Endometrial microvascular endothelial cells (primary cell): ENCODE results near the gene RAB11FIP4. TPM values are rescaled to one million over a fixed set of nuclear protein-coding genes. Genes with fewer than 3 reads are reported as not detected.

Experiments used
- in situ Hi-C: cut with HindIII; loops from 2 replicates; pipeline ENCODE4 v1.10.0; 2017; ENCODE audit warnings: low sequenced_read_pairs, low pct_unique_long_range_greater_than_20kb; ENCODE audit errors: inconsistent ontology term
- total RNA-seq: library from RNA; depleted of rRNA; stranded (reverse); fragments of >200 nt; gene quantifications from one replicate; pipeline ENCODE4 v1.2.3, GENCODE V29; 2015; ENCODE audit errors: inconsistent ontology term

Gene RAB11FIP4
- total RNA-seq, 1 donor from 2014 or later, result not detected

DNA sequence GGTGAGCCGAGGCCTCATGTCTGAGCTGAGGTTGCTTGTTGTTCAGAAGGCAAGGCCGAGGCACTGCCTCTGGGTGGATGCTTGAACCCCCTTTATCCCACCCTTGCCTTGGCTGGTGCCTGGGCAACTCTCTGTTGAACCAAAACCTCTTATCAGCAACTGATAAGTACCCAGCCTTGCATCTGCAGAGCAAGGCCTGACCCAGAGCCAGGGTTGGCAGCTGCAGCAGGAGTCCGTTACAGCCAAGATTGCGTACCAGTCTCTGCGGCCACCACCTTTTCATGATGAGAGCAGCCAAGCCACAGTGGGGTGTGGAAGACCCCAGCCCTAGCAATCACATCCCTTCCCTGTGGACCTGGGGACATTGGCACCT lies 118.3 kb downstream of the RAB11FIP4 start:
- in situ Hi-C loops, result no loop called here

DNA sequence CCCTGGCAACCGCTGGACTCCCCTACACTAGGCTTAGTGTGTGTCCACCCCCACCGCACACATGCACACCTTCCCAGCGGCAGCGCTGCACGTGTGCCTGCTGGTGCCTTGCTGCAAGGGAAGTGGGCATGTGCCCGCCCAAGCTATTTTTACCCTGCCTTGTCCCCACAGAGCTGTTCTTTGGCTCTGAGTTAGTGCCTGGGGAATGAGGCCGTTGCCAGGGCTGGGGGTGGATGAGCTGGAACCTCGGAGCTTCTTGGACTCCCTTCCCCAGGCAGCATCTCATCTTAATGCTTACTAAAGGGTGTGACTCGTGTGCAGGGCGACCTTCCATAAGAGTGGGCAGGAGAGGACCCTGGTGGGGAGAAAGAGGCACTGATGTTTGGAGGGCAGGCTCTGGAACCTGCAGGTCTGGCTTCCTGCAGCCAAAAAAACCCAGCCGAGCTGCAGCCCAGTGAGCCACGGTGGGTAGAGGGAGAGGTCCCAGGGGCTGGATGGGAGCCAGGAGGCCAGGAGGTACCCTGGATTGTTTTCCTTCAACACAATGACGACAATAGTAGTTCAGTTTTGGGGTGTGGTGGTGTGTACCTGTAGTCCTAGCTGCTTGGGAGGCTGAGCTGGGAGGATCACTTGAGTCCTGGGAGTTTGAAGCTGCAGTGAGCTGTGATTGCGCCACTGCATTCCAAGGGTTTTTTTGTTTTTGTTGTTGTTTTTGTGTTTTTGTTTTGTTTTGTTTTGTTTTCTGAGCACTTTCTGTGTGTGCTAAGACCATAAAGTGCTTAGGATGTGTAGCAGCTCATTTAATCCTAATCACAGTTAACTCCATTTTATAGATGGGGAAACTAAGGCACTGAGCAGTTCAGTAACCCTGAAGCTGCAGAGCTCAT lies 119.1 kb downstream of the RAB11FIP4 start:
- in situ Hi-C loops, result no loop called here

DNA sequence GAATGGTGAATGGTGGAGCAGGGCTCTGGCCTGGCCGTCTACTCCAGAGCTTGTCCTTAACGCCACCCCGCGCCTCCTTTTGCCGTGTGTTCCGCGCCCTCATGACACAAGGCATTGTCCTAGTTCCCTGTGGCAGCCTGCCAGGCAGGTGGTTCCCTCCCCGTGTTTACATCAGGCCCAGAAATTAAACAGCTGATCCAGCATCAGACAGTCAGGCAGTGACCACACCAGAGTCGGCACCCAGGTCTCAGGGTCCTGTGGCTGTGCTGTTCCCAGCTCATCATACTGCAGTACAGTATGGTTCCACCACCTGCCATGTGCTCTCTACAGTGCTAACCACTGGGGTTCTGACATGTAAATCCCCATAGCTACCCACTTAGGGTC lies 119.7 kb downstream of the RAB11FIP4 start:
- in situ Hi-C loops, result no loop called here

DNA sequence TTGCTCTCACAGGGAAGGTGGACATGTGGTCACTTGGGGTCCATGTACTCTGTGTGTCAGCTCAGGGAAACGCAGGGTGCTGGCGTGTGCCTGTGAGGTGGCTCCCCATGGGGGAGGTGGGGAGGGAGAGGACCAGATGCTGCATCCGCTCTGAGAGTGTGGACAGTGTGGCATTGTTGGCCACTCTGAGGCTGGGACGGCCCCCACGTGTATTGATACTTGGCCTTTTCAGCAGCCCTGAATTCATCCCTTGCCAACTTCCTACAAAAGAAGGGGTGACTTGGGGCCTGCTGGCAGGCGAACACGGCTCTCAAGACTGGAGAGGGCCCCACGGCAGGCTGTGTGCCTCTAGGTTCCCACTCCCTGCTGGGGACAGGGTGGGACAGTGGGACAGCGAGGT lies 120.1 kb downstream of the RAB11FIP4 start:
- in situ Hi-C loops, result no loop called here

DNA sequence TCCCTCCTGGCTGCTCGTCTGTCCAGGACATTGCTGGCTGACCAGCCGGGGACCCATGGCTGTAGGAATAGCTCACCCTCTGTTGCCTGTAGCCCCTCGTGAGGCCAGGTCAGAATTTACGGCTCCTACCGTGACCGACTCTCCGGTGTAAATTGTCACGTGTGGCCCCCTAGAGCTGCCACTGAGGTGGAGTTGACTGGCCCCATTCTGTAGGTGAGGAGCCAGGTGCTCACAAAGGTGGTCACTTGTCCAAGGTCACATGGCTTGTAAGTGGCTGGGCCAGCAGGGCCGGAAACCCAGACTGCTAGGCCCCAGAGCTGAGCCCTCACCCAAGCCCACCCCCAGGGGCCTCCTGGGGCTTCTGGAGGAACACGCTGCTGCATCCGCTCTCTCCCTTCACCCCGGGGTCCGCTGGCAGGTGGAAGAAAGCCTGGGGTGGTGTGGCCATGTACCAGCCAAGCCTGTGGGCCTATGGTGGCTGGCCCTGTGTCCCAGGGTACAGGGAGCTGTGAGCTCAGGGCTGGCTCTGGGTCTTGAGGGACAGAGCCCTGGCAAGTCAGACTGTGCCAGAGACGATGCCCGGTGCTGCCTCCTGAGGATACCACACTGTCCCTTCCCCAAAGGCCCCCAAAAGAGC lies 120.7 kb downstream of the RAB11FIP4 start:
- in situ Hi-C loops, result no loop called here

DNA sequence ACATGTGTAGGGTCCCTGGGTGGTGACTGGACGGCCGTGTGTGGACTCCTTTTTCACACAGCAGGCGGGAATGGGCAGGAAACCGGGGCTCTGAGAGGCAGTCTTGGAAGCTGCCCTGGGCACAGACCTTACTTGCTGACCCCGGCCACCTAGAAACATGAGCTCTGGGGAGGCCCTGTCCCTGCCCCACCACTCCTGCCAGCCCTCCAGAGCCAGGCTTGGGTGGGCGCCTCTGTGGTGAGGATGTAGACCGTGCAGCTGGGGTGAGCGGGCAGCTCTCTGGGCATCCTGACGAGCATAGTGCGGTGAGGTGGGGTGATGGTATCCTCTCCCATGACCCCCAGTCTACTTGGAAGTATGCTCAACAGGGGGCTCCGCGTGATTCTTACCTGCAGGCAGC lies 121.3 kb downstream of the RAB11FIP4 start:
- in situ Hi-C loops, result no loop called here

DNA sequence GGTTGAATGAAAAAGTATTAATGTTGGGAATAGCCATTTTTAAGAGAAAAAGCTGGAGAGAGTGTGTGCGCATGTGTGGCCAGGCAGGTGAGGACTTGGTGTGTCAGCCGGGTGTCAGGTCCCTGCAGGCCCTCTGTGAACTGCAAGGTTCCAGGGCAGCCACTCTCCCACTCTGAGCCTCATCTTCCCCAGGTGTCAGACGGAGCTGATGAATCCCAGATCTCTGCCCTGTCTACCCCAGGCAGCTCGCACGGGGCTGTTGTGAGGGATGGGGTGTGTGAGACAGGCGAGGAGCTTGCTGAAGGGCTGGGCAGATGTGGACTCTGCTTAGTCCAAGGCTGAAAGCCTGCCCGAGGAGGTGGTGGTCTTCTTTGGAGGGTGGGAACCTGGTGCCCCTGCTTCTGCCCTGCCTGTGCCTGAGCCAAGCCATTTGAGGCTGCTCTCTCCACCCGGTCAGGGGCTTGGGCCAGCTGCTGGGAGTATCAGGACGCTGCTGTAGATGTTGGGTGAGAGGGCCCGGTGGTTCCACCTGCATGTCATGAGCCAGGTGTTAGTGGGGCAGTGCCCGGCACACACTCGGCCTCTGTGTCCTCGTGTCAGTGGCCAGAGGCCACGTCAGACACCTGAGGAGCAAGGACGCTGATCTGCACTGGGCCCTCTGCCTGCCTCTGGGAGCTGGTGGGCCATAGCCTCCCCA lies 122.4 kb downstream of the RAB11FIP4 start:
- in situ Hi-C loops, result no loop called here

DNA sequence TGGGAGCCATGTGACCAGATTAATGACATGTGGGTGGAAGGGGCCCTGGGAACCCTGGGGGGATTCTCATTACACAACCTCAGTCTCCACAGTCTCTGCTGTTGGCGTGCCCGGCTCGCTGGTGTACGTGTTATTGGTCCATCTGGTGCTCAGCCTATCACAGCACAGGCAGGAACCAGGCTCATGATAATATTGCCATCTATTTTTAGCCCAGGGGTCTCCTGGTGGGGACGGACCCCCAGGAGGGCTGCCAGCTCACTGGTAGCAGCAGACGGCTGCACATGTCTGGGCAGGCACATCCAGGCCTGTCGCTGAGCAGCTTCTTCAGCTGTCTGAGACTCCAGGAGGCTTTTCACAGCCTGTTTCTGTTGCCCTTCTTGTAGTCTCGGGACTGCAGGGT lies 123.8 kb downstream of the RAB11FIP4 start:
- in situ Hi-C loops, result no loop called here

DNA sequence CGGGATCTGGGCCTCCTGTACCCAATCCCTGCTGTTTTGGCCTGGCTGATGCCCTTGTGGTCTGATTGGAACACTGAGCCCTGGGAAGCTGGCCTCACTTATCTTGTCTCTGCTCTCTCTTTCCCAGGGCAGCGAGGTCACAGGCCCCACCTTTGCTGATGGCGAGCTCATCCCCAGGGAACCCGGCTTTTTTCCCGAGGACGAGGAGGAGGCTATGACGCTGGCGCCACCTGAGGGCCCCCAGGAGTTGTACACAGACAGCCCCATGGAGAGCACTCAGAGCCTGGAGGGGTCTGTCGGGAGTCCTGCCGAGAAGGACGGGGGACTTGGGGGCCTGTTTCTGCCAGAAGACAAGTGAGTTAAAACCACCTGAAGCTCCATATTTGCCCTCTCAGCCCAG lies 126.0 kb downstream of the RAB11FIP4 start:
- in situ Hi-C loops, result no loop called here

DNA sequence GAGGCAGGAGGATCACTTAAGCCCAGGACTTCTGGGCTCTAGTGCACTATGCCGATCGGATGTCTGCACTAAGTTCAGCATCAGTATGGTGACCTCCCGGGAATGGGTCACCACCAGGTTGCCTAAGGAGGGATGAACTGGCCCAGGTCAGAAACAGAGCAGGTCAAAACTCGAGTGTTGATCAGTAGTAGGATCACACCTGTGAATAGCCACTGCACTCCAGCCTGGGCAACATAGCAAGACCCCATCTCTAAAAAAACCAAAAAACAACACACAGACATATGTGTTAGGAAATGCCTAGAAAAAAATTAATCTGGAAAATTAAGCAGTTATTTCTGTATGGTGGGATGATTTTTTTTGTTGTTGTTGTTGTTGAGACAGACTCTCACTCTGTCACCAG lies 127.0 kb downstream of the RAB11FIP4 start:
- in situ Hi-C loops, result no loop called here

DNA sequence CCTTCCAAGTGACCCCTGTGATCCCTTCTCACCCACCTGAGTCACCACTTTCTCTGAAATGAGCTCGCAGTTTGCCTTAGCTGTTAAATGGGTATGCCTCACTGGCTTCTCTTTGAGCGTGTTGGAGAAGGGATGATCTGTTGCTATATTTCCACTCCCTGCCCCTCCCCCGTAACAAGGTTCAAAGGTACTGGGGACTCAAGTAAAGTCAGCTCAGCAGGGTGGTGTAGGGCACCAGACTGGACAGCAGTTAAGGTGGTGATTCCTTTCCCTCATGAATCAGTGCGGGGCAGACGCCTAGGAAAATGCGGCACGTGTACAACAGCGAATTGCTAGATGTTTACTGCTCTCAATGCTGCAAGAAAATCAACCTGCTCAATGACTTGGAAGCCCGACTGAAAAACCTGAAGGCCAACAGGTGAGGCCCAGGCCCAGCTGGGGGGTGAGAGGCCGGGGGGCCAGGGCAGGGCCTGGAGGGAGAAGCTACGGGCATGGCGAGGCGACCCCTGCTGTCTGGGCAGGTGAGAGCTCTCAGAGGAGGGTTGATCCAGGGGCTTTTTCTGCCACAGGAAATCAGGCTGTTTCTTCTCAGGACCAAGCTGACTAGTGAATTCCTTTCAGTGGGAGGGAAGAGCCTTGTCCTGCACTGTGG lies 130.3 kb downstream of the RAB11FIP4 start:
- in situ Hi-C loops, result no loop called here

DNA sequence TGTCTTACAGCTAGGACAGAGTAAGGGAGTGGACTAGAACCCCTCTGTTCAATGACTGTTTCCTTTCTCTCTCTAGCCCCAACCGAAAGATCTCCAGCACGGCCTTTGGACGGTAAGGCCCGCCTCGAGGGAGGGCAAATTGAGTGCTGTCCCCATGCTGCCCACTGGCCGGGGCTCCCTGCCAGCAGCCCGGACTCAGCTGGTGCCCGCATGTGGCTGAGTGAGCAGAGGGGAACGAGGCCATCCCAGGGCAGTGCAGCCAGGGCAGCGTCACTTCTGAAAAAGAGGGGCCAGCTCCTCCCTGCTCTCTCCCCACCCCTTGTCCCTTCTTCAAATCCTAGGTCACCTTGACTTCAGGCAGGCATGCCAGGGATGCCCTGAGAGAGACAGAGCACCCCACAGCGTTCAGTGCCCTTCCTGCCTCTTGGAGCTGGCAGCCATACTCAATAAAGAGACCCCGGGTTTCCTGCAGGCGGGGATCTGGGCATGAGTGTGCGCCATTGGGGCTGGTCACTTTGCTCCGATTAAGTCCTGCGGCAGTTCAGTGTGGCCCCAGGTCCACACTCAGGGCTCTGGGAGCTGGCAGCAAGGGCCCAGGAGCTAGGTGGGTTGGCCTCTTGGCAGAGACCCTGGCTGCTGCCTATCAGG lies 130.9 kb downstream of the RAB11FIP4 start:
- in situ Hi-C loops, result no loop called here

DNA sequence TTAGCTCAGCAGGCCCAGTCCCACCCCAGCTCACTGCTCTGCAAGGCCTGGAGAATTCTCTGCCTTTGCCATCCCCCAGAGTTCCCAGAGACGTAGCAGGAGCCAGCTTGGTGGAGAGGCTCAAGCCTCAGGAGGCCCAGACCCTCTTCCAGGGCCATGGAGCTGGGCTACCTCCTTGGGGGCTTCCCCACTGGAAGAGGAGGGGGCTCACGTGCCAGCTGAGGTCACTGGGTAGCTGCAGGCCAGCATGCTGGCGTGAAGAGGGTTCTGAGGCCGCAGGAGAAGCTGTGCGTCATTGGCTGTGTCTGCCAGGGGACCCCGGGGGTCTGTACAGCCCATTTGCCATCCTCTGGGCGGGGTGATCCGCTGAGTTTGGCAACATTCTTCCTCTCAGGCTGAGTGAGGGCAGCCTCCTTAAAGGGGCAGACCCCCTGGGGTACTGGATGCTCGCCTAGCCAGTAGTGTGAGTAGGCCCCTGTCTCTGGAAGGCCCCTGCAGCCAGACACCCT lies 131.6 kb downstream of the RAB11FIP4 start:
- in situ Hi-C loops, result no loop called here

DNA sequence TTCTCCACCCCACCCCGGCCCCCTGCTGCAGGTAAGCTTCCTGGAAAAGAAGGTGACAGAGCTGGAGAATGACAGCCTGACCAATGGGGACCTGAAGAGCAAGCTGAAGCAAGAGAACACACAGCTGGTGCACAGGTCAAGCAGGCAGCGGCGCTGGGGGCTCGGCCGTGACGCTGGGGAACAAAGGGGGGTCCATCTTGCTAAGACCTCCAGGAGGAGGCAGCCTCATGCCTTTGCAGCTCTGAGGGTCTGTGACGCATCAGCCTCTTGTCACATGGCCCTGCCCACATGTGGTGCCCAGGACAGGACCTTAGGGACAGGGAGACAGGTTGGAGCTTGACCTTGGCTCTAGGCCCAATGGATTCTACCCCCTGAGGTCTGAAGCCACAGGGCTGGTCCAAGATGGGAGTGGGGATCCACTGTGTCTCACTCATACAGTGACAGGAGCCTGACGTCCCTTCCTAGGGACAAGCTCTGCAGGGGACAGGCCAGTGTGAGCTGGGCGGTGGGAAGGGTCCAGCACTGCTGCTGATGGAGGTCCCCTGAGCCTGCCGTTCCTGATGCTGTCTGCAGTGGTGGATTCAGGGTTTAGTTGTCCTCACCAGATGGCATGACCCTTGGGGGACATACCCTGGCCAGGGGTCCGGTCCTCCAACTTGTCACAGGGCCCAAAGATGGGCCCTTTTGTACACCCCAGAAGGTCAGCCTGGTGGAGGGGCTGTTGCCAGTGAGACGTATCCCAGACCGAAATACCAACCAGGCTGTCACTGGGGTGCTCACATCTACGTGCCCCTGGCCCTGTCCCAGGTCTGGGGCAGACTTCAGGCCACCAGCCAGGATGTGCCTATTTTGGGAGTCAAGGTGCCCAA lies 132.6 kb downstream of the RAB11FIP4 start:
- in situ Hi-C loops, result no loop called here

DNA sequence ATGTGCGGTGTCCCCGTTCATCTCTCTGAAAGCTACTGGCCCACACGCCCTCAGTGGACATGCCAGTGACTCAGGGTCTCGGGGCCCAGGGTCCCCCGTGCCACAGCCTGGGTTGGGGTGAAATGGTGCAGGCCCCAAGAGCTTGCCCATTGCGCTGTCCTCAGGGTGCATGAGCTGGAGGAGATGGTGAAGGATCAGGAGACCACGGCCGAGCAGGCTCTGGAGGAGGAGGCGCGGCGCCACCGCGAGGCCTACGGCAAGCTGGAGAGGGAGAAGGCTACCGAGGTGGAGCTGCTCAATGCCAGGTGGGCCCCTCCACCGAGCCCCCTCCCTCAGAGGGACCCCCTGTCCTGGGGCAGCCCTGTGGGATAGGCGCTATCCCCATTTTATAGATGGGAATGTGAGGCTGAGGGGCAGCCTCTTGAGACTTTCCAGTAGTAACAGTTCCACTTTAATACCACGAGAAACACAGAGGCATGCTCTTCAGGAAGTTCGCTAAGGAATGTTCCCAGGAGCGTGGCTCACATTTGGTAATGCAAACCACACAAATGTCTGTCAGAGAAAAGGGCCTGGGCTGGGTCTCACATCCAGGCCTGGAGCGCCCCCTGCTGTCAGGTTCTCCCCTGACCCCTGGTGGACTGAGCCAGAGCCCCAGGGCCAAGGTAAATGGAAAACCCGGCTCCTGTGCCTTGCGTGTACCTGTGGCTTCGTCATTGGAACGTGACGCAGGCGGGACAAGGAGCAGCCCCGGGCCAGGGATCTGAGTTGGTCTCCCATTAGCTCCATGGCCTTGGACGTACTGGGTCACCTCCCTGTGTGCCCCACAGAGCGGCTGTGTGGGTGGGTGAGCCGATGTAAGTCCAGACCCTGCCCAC lies 133.7 kb downstream of the RAB11FIP4 start:
- in situ Hi-C loops, result no loop called here

DNA sequence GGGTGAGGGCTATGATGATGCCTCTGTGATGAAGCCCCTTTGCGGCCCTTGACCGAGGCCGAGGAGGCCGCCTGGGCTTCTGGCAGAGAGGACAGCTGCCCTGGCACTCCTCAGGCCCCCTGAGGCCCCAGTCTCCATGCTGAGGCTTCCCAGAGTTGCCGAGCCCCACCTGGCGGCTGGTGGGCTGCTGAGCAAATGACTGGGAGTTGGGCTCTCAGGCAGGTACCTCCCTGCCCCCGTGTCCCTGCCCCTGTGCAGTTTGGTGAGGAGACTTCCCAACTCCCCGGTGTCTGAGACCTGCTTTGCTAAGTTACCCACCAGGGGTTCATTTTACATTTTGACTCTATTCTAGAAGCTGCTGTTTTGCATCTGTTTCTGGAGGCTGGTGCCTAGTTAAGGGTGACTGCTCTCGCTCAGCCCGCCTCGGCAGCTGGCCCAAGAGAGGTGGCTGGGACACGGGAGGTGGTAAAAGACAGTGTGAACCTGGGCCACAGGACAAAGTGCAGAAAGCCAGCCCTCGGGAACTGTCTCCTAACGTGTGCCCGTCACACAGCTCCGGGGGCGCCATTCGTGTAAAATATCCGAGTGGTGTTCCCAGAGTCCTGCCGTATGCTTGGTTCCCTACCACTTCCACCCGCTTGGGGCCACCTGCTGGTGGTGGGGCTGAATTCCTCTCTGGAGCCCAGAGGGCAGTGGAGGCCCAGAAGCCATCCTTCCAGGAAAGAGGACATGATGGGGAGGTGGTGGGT lies 134.5 kb downstream of the RAB11FIP4 start:
- in situ Hi-C loops, result no loop called here
